ENCODE measurements around the gene IL1RAPL1.

IL1RAPL1 gene

GRCh38 chrX:29455702-29456101 lies 868.5 kb downstream of the IL1RAPL1 start:
- no peak for DNase-seq

GRCh38 chrX:29461039-29461438 lies 873.8 kb downstream of the IL1RAPL1 start:
- no peak for DNase-seq

- DNase-seq: no peak
Measured at GRCh38 chrX:29466456-29466855, 879.2 kb downstream of the IL1RAPL1 start.

GRCh38 chrX:29468911-29469494 lies 881.8 kb downstream of the IL1RAPL1 start:
- no peak for DNase-seq

- DNase-seq: no peak
Measured at GRCh38 chrX:29470030-29470429, 882.8 kb downstream of the IL1RAPL1 start.

GRCh38 chrX:29471829-29472228 lies 884.6 kb downstream of the IL1RAPL1 start:
- DNase-seq: no peak

GRCh38 chrX:29477878-29478277 lies 890.6 kb downstream of the IL1RAPL1 start:
- DNase-seq: no peak

- DNase-seq: no peak
Measured at GRCh38 chrX:29478336-29479069, 891.3 kb downstream of the IL1RAPL1 start.

GRCh38 chrX:29487214-29487613 lies 900.0 kb downstream of the IL1RAPL1 start:
- DNase-seq: no peak

GRCh38 chrX:29487714-29488113 lies 900.5 kb downstream of the IL1RAPL1 start:
- no peak for DNase-seq

- no peak for DNase-seq
Measured at GRCh38 chrX:29488919-29489318, 901.7 kb downstream of the IL1RAPL1 start.

GRCh38 chrX:29490606-29491005 lies 903.4 kb downstream of the IL1RAPL1 start:
- DNase-seq: no peak

GRCh38 chrX:29491659-29492058 lies 904.4 kb downstream of the IL1RAPL1 start:
- no peak for DNase-seq

- no peak for DNase-seq
Measured at GRCh38 chrX:29496636-29497180, 909.5 kb downstream of the IL1RAPL1 start.

GRCh38 chrX:29506729-29507128 lies 919.5 kb downstream of the IL1RAPL1 start:
- DNase-seq: no peak

- DNase-seq: no peak
Measured at GRCh38 chrX:29518100-29518499, 930.9 kb downstream of the IL1RAPL1 start.

GRCh38 chrX:29528281-29528680 lies 941.0 kb downstream of the IL1RAPL1 start:
- DNase-seq: no peak

- no peak for DNase-seq
Measured at GRCh38 chrX:29530501-29530900, 943.3 kb downstream of the IL1RAPL1 start.

GRCh38 chrX:29531336-29531735 lies 944.1 kb downstream of the IL1RAPL1 start:
- no peak for DNase-seq

- no peak for DNase-seq
Measured at GRCh38 chrX:29535212-29536162, 948.2 kb downstream of the IL1RAPL1 start.

- no peak for DNase-seq
Measured at GRCh38 chrX:29541038-29541437, 953.8 kb downstream of the IL1RAPL1 start.

- no peak for DNase-seq
Measured at GRCh38 chrX:29542152-29542551, 954.9 kb downstream of the IL1RAPL1 start.

GRCh38 chrX:29545878-29546277 lies 958.6 kb downstream of the IL1RAPL1 start:
- DNase-seq: no peak
